ENCODE data around the gene LIPH. TPM values are rescaled to one million over a fixed set of nuclear protein-coding genes. Genes with fewer than 3 reads are reported as not detected.
"Not testable (repeated sequence)": the region's sequence is repeated elsewhere in the genome, so short reads cannot be mapped to it uniquely, and the experiment has no call there.

LIPH gene
- total and polyA plus RNA-seq, 2 of the 8 experiments (the other 6 are each of a cell fraction or from before 2014, with no cell fraction given) = 0.08 TPM; not detected in 1

- not testable (repeated sequence) for H4K5ac ChIP-seq (ENCODE audit: insufficient read length, low read depth, low read length); H3K23me2 ChIP-seq (ENCODE audit: low read depth, low read length); H2BK12ac ChIP-seq (ENCODE audit: low read depth, low read length); H3K23ac ChIP-seq (ENCODE audit: insufficient read length); H3K4me1 ChIP-seq (replicated peaks in 1 of 4; ENCODE audit: control insufficient read depth in 3 of 4, insufficient read depth in 4 of 4, low read length in 3 of 4); H2BK15ac ChIP-seq (ENCODE audit: low read length); H2BK120ac ChIP-seq (replicated peaks; ENCODE audit: low read depth, low read length); DNase-seq (ENCODE audit: low read depth in 1 of 2, low spot score in 2 of 2); H3K18ac ChIP-seq (ENCODE audit: extremely low read depth, low read length); H4K20me1 ChIP-seq (replicated peaks in 1 of 2; ENCODE audit: control insufficient read depth in 1 of 2, insufficient read depth in 2 of 2, low read length in 2 of 2); H3K14ac ChIP-seq (ENCODE audit: insufficient read length); H2AFZ ChIP-seq (ENCODE audit: low read length); H2AK5ac ChIP-seq (ENCODE audit: low read depth, low read length); H2BK5ac ChIP-seq (ENCODE audit: low read depth, low read length); H3K79me2 ChIP-seq (ENCODE audit: control insufficient read depth in 1 of 2, insufficient read depth in 2 of 2, low read length in 2 of 2); H3K4ac ChIP-seq (replicated peaks; ENCODE audit: insufficient read length, low read depth, low read length); H3K9me3 ChIP-seq (ENCODE audit: insufficient read depth in 2 of 2, low read depth in 1 of 2, low read length in 1 of 2); H2BK20ac ChIP-seq (ENCODE audit: low read length); H3K36me3 ChIP-seq (ENCODE audit: control insufficient read depth in 2 of 4, insufficient read depth in 4 of 4, low read length in 3 of 4); H3K27ac ChIP-seq (ENCODE audit: low read depth, low read length); H4K8ac ChIP-seq (ENCODE audit: extremely low read depth, insufficient read depth, low read length); FAIRE-seq; H3K9ac ChIP-seq (replicated peaks in 1 of 4; ENCODE audit: extremely low read depth in 1 of 4, low read depth in 3 of 4, low read length in 3 of 4); H3K4me2 ChIP-seq (ENCODE audit: insufficient read depth in 1 of 2, low read depth in 2 of 2, low read length in 2 of 2); H4K91ac ChIP-seq (replicated peaks; ENCODE audit: insufficient read length, low read length); H3K56ac ChIP-seq (replicated peaks; ENCODE audit: insufficient read length, low read depth, low read length); H3K27me3 ChIP-seq (replicated peaks in 1 of 4; ENCODE audit: control insufficient read depth in 3 of 4, extremely low read depth in 1 of 4, insufficient read depth in 3 of 4, low read length in 3 of 4); H3K79me1 ChIP-seq (ENCODE audit: low read depth, low read length); H3K4me3 ChIP-seq (ENCODE audit: extremely low read depth in 1 of 4, insufficient read depth in 2 of 4, low read depth in 3 of 4, low read length in 4 of 4)
- 93% methylated on average over 6 of the region's 6 CpGs; no CpG with 5 or more reads in 1 of the 2 experiments for WGBS, 2 experiments (ENCODE audit: extremely low coverage in 1 of 2, insufficient coverage in 1 of 2, insufficient read length in 1 of 2, insufficient replicate concordance in 2 of 2, low coverage in 1 of 2, low lambda C conversion rate in 2 of 2, missing lambda C conversion rate in 1 of 2)
- ChIA-PET POLR2A (ENCODE audit: partially characterized antibody) (interaction anchor here (2.4 kb wide), 1 partner anchor 14 kb away, joined by 8 read pairs; no protein-coding TSS in a partner anchor), CTCF (ENCODE audit: partially characterized antibody) (interaction anchor here (3.6 kb wide), 1 partner anchor 14 kb away, joined by 12 read pairs; no protein-coding TSS in a partner anchor)
These were observed 77.5 kb downstream of the LIPH start for GRCh38 chr3:185474922-185475321.

All from H1 (cell line).